Measurements from ENCODE around the gene PACS2. TPM values are rescaled to one million over a fixed set of nuclear protein-coding genes. Genes with fewer than 3 reads are reported as not detected.

Gene PACS2
- total and polyA plus RNA-seq, 2 of the 4 experiments (the other 2 are of a cell fraction), result 15.6 to 32.2 TPM

DNA sequence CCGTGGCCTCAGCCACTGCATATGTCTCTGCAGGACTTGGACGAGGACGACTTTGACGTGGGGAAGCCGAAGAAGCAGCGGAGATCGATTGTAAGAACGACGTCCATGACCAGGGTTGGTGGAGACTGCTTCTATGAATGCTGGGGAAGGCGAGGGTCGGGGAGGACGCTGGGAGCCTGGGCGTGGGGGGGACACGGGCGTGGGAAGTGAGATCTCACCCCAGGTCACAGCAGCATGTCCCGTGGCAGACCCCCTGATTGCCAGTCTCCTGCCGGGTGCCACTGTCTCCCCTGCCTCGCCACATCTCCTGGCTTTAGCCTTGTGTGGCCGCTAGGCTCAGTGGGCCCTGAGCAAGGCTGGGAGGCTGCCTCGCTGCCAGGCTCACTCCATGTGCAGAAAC is 53.9 kb downstream of the PACS2 start:
- Histone ChIP-seq H3K4me1 (ENCODE audit: control insufficient read depth, insufficient read depth, low read length) (peaks cover 2% of the 10 kb centered on the region; the same call in 1 of the 2 replicates), H3K56ac (ENCODE audit: extremely low read depth, insufficient read depth, low read length) (no peak overlapping the region), H3K9ac (ENCODE audit: low read depth, low read length) (no peak overlapping the region), H4K91ac (ENCODE audit: insufficient read depth, low read depth, low read length) (no peak overlapping the region), H3K23ac (ENCODE audit: low read depth, low read length) (no peak overlapping the region), H2AFZ (replicated peaks; ENCODE audit: low read length, poor library complexity) (no peak overlapping the region), H3K4me2 (ENCODE audit: low read depth, low read length) (no peak overlapping the region), H3K4me3 (ENCODE audit: insufficient read depth, low read depth, low read length) (no peak overlapping the region), H4K20me1 (ENCODE audit: insufficient read depth, low read length) (peaks cover 5% of the 10 kb centered on the region), H3K27ac (ENCODE audit: insufficient read depth, low read length) (no peak overlapping the region), H3K27me3 (ENCODE audit: control insufficient read depth, insufficient read depth, low read length) (no peaks in the 10 kb centered on the region), H2AK9ac (replicated peaks; ENCODE audit: low read depth, low read length, poor library complexity) (no peak overlapping the region), H2BK120ac (ENCODE audit: low read depth, low read length) (no peak overlapping the region), H4K5ac (ENCODE audit: low read depth, low read length) (no peak overlapping the region), H3K18ac (ENCODE audit: low read depth, low read length) (no peak overlapping the region), H2BK5ac (ENCODE audit: low read depth, low read length, poor library complexity, severe bottlenecking) (no peak overlapping the region), H3K9me1 (ENCODE audit: insufficient read depth, low read length) (peaks cover 3% of the 10 kb centered on the region), H3K14ac (replicated peaks; ENCODE audit: low read depth, low read length) (no peak overlapping the region), H4K8ac (ENCODE audit: low read depth in 2 of 2, low read length in 2 of 2) (no peak overlapping the region), H3K36me3 (ENCODE audit: control insufficient read depth, insufficient read depth, low read length) (peaks cover 18% of the 10 kb centered on the region; the same call in 1 of the 2 replicates), H2BK20ac (ENCODE audit: low read depth, low read length) (no peak overlapping the region), H2AK5ac (ENCODE audit: low read depth, low read length) (no peak overlapping the region), H3K4ac (ENCODE audit: low read depth, low read length) (no peak overlapping the region), H3K9me3 (ENCODE audit: control insufficient read depth, insufficient read depth, low read length) (no peaks in the 10 kb centered on the region), H3K79me1 (ENCODE audit: low read depth in 1 of 2, low read length in 2 of 2) (no peaks in the 10 kb centered on the region; a peak in 1 of 4 replicates), H2BK15ac (ENCODE audit: low read depth, low read length) (no peak overlapping the region)
- BruUV-seq (replicated peaks), result no TSS peak
- DNase-seq (no peak), ATAC-seq (ENCODE audit: low read depth) (no peak)
- WGBS, 2 experiments (ENCODE audit: extremely low coverage in 2 of 2, insufficient read length in 1 of 2), result 94% methylated on average over 13 of the region's 20 CpGs; no CpG with 5 or more reads in 1 of the 2 experiments
- in situ Hi-C loops (cut with MboI; ENCODE audit: low sequenced_read_pairs) (no loop called here), intact Hi-C loops (cut with micrococcal nuclease) (no loop called here), dilution Hi-C loops (cut with HindIII; ENCODE audit: low sequenced_read_pairs, unreplicated experiment) (no loop called here)
- ChIA-PET CTCF (no interaction called here), POLR2A (ENCODE audit: unreplicated experiment) (no interaction called here)
- TF ChIP-seq CEBPB (IDR thresholded peaks at IDR 0.05; ENCODE audit: low read depth, low read length), result no peak
- no peak for TF ChIP-seq RCOR1 (IDR thresholded peaks at IDR 0.05; ENCODE audit: insufficient replicate concordance, low read length)
- TF ChIP-seq, protein P1, sequence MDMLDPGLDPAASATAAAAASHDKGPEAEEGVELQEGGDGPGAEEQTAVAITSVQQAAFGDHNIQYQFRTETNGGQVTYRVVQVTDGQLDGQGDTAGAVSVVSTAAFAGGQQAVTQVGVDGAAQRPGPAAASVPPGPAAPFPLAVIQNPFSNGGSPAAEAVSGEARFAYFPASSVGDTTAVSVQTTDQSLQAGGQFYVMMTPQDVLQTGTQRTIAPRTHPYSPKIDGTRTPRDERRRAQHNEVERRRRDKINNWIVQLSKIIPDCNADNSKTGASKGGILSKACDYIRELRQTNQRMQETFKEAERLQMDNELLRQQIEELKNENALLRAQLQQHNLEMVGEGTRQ (IDR thresholded peaks at IDR 0.05; ENCODE audit: low read depth, low read length), result no peak
- no peak for TF ChIP-seq CHD1 (IDR thresholded peaks at IDR 0.05; ENCODE audit: low read depth, low read length)
- TF ChIP-seq MXI1 (IDR thresholded peaks at IDR 0.05; ENCODE audit: borderline replicate concordance, low read depth, low read length), result no peak

Measured in IMR-90 (cell line).